K562 (cell line): Measurements from ENCODE around the gene CENPB. TPM values are rescaled to one million over a fixed set of nuclear protein-coding genes. Genes with fewer than 3 reads are reported as not detected.

Experiments
- ATAC-seq: fragments of 200-7000 bp; cut with Tn5 transposase; 3 replicates; pipeline ENCODE4 v1.9.1; 2020; ENCODE audit warnings: moderate library complexity
- BruUV-seq: library from RNA; stranded (reverse); fragments of 400-500 nt; replicated peaks from 2 replicates; lab custom pipeline; 2021; lab: Mats Ljungman, UMichigan
- CTCF ChIA-PET: fragments of 300-600 bp; formaldehyde crosslinking; extraction: SDS; loops from one replicate; lab custom pipeline; 2021; ENCODE audit warnings: low intra/inter-chr PET ratio; lab: Yijun Ruan, JAX
- POLR2A ChIA-PET: fragments of 300-600, 350-650 bp; sonication (Branson Sonifier 250); formaldehyde crosslinking; extraction: SDS; loops from one replicate; lab custom pipeline; 2021; ENCODE audit warnings: antibody characterized with exemption, inconsistent platforms; lab: Yijun Ruan, JAX
- DNase-seq, 4 experiments: peaks; one replicate each; pipeline versions ENCODE4 v3.0.0 to v3.0.0-alpha.2; 2011 to 2018; ENCODE audit warnings: low spot score in 3 of 4, mixed read lengths in 3 of 4; ENCODE audit errors: extremely low read depth in 1 of 4
- FAIRE-seq: peaks from 2 replicates; lab custom pipeline; 2011; peaks lifted over from hg19 to GRCh38; lab: Jason Lieb, UNC
- H2AFZ ChIP-seq: 2 replicates; pipeline ENCODE4 v1.6.0; 2011; ENCODE audit warnings: low read depth, low read length, control low read depth, inconsistent platforms
- H3K27ac ChIP-seq: fragments of 200-600 bp; 3 replicates; pipeline ENCODE4 v1.8.0; 2011; ENCODE audit warnings: low read depth, mild to moderate bottlenecking, control low read depth, inconsistent platforms, low read length, moderate library complexity, mixed read lengths; ENCODE audit errors: extremely low read depth
- H3K27me3 ChIP-seq, 2 experiments: fragments of 300-600 bp in 1 of 2; 2 replicates in 1 of 2; 3 replicates in 1 of 2; pipeline versions ENCODE4 v1.6.0 to v1.8.0; 2011; ENCODE audit warnings: inconsistent platforms in 2 of 2, low read length in 2 of 2, mild to moderate bottlenecking in 1 of 2, mixed read lengths in 1 of 2, moderate library complexity in 1 of 2; ENCODE audit not compliant: control insufficient read depth in 2 of 2, insufficient read depth in 2 of 2
- H3K36me3 ChIP-seq: fragments of 300-600 bp; 3 replicates; pipeline ENCODE4 v1.8.0; 2011; ENCODE audit warnings: mild to moderate bottlenecking, low read length, inconsistent platforms; ENCODE audit not compliant: control insufficient read depth, insufficient read depth
- H3K4me1 ChIP-seq, 2 experiments: fragments of 200-600 bp in 1 of 2; replicated peaks in 1 of 2; 2 replicates in 1 of 2; 3 replicates in 1 of 2; pipeline versions ENCODE4 v1.5.1 to v1.8.0; 2011; ENCODE audit warnings: inconsistent platforms in 2 of 2, low read length in 2 of 2, mild to moderate bottlenecking in 1 of 2, mixed read lengths in 1 of 2, moderate library complexity in 1 of 2; ENCODE audit not compliant: control insufficient read depth in 2 of 2, insufficient read depth in 2 of 2
- H3K4me2 ChIP-seq: 2 replicates; pipeline ENCODE4 v1.6.1; 2011; ENCODE audit warnings: low read length, control low read depth, inconsistent platforms, mixed read lengths; ENCODE audit not compliant: insufficient read depth
- H3K4me3 ChIP-seq: fragments of 200-600 bp; sonication (generic), shearing (Covaris generic); 2 replicates; pipeline ENCODE4 v1.5.1; 2016; ENCODE audit warnings: control low read depth, inconsistent platforms
- H3K79me2 ChIP-seq: fragments of 200-600 bp; 3 replicates; pipeline ENCODE4 v1.8.0; 2011; ENCODE audit warnings: low read length, inconsistent platforms; ENCODE audit not compliant: control insufficient read depth, insufficient read depth
- H3K9ac ChIP-seq, 2 experiments: 2 replicates each; pipeline versions ENCODE4 v1.6.0 to v1.6.1; 2011; ENCODE audit warnings: low read depth in 2 of 2, low read length in 2 of 2, control low read depth in 1 of 2, inconsistent platforms in 1 of 2, mild to moderate bottlenecking in 1 of 2, mixed read lengths in 1 of 2; ENCODE audit not compliant: insufficient read depth in 1 of 2
- H3K9me1 ChIP-seq: one replicate; pipeline ENCODE4 v1.6.0; 2011; ENCODE audit warnings: inconsistent platforms, mild to moderate bottlenecking, low read length, moderate library complexity; ENCODE audit not compliant: control insufficient read depth, insufficient read depth
- H3K9me3 ChIP-seq: replicated peaks from 2 replicates; pipeline ENCODE4 v1.5.1; 2011; ENCODE audit warnings: low read depth, low read length, inconsistent platforms; ENCODE audit not compliant: control insufficient read depth, insufficient read depth
- H4K20me1 ChIP-seq: replicated peaks from 2 replicates; pipeline ENCODE4 v1.6.1; 2011; ENCODE audit warnings: low read length, inconsistent platforms, mixed read lengths; ENCODE audit not compliant: control insufficient read depth, insufficient read depth
- CEBPG ChIP-seq, 3 experiments: fragments of 200-800 bp in 1 of 3; sonication (Bioruptor generic) in 1 of 3; sonication (generic) in 1 of 3; formaldehyde crosslinking in 1 of 3; IDR thresholded peaks in 2 of 3; conservative IDR thresholded peaks in 1 of 3; 2 replicates each; pipeline versions ENCODE4 v1.6.1 to v1.8.0; 2016 to 2022; ENCODE audit warnings: missing compliant biosample characterization in 2 of 3, missing genetic modification characterization in 2 of 3, mild to moderate bottlenecking in 1 of 3, missing genetic modification reagents in 1 of 3
- CSDE1 ChIP-seq, 2 experiments: fragments of 450-650 bp; IDR thresholded peaks; 2 replicates each; pipeline ENCODE4 v1.6.1; 2016; ENCODE audit warnings: mild to moderate bottlenecking in 1 of 2
- HMGN3 ChIP-seq: IDR thresholded peaks from 2 replicates; pipeline ENCODE4 v1.6.1; 2011; ENCODE audit warnings: borderline replicate concordance, low read depth, mild to moderate bottlenecking, mixed read lengths, low read length; ENCODE audit not compliant: insufficient read length; ENCODE audit errors: extremely low read depth
- MNT ChIP-seq, 2 experiments: fragments of 450-650 bp; conservative IDR thresholded peaks; 2 replicates each; pipeline ENCODE4 v1.6.1; 2017; ENCODE audit warnings: mild to moderate bottlenecking in 2 of 2, moderate library complexity in 2 of 2
- THAP12 ChIP-seq: fragments of 250-450 bp; sonication (Bioruptor Pico); IDR thresholded peaks from 2 replicates; pipeline ENCODE4 v1.9.0; 2021; ENCODE audit warnings: mild to moderate bottlenecking, inconsistent platforms
- ZNF140 ChIP-seq: fragments of 250-450 bp; sonication (Bioruptor Pico); IDR thresholded peaks from 2 replicates; pipeline ENCODE4 v1.8.0; 2021; ENCODE audit warnings: moderate library complexity, mild to moderate bottlenecking, inconsistent platforms
- ZNF184 ChIP-seq: sonication (generic); formaldehyde crosslinking; IDR thresholded peaks from 2 replicates; pipeline ENCODE4 v1.5.0; 2020; ENCODE audit warnings: missing genetic modification reagents
- ZNF217 ChIP-seq: sonication (generic); formaldehyde crosslinking; IDR thresholded peaks from 2 replicates; pipeline ENCODE4 v1.8.0; 2022; ENCODE audit warnings: mild to moderate bottlenecking, missing genetic modification reagents
- ZNF764 ChIP-seq: fragments of 250-450 bp; sonication (Bioruptor Pico); IDR thresholded peaks from 2 replicates; pipeline ENCODE4 v1.4.0; 2020; ENCODE audit warnings: low read depth, mild to moderate bottlenecking, moderate library complexity
- WGBS: fragments of 100-300 bp; shearing (Covaris generic); methylation state at CpG from one replicate; pipeline ENCODE4 v1.1.6; 2016; ENCODE audit warnings: low coverage, mixed read lengths; ENCODE audit not compliant: insufficient coverage; ENCODE audit errors: missing lambda C conversion rate; 5-methylcytosine and 5-hydroxymethylcytosine counted together
- in situ Hi-C: fragments of 300-500 bp; cut with MboI; formaldehyde crosslinking; loops from 4 replicates; pipeline ENCODE4 v1.15.0; 2018; ENCODE audit warnings: inconsistent platforms, mixed read lengths
- intact Hi-C: fragments of 100-400 bp; cut with micrococcal nuclease; formaldehyde crosslinking; loops from 2 replicates; pipeline ENCODE4 v1.14.2; 2022
- polyA plus RNA-seq, 8 experiments: library from polyadenylated mRNA; depleted of rRNA in 4 of 8; stranded (reverse) in 5 of 8; unstranded in 3 of 8; fragments of >200 nt; fragmentation: Nextera tagmentation in 2 of 8; fragmentation: Illumina TruSeq in 1 of 8; extraction: Ambion mirVana in 2 of 8; extraction: Trizol in 1 of 8; gene quantifications; 2 replicates each; pipeline versions ENCODE4 v1.2.1 to v1.2.3, GENCODE V29; 2011 to 2014; ENCODE audit warnings: inconsistent platforms in 1 of 8, missing spikeins in 1 of 8
- total RNA-seq, 7 experiments: library from RNA; depleted of rRNA in 6 of 7; stranded (reverse); fragments of >200 nt in 6 of 7; fragmentation: Illumina TruSeq in 2 of 7; extraction: Trizol in 2 of 7; gene quantifications; 2 replicates each; pipeline versions ENCODE4 v1.2.1 to v1.2.3, GENCODE V29; 2011 to 2021; ENCODE audit warnings: low replicate concordance in 1 of 7
- TF ChIP-seq, protein P1 (sequence below): sonication (generic); formaldehyde crosslinking; IDR thresholded peaks from 2 replicates; pipeline ENCODE4 v1.5.0; 2020; ENCODE audit warnings: missing genetic modification reagents
- TF ChIP-seq, protein P2 (sequence below): fragments of 450-650 bp; IDR thresholded peaks from 2 replicates; pipeline ENCODE4 v1.6.1; 2014; ENCODE audit warnings: low read depth, mild to moderate bottlenecking, moderate library complexity, borderline replicate concordance

The CENPB gene
- total and polyA plus RNA-seq, 9 of the 15 experiments (the other 6 are each of a cell fraction or from before 2014, with no cell fraction given), result 0.17 to 70.8 (median 24.9) TPM

GRCh38 chr20:3812259-3812681 lies 25.7 kb upstream of the CENPB start (continued):
- TF ChIP-seq CSDE1 (IDR thresholded peaks at IDR 0.05) (no peak), HMGN3 (no peak), CEBPG (CRISPR knock-in tag; IDR thresholded peaks at IDR 0.05) (no peak), CEBPG (tag; conservative IDR thresholded peaks at IDR 0.05 in 1 of 2, IDR thresholded peaks at IDR 0.05 in 1 of 2) (no peak), ZNF140 (no peak), ZNF764 (CRISPR knock-in tag) (no peak)

GRCh38 chr20:3811467-3812258 lies 25.1 kb upstream of the CENPB start:
- peak overlapping the region in 1 of 2 experiments; percentile 70; a peak in 2 of 4 replicates for H3K9ac ChIP-seq
- ATAC-seq (peak; percentile 71), DNase-seq (peak in 3 of 4 experiments; percentile 34 to 46 (median 43)), FAIRE-seq (no peak)
- intact Hi-C loops, result no loop called here
- no peaks in the 10 kb centered on the region for H4K20me1 ChIP-seq
- no peaks in the 10 kb centered on the region for H3K9me3 ChIP-seq
- ChIA-PET POLR2A (no interaction called here), CTCF (no interaction called here)
- no peak overlapping the region for H3K4me3 ChIP-seq
- peaks cover 6 to 12% of the 10 kb centered on the region in 2 experiments for H3K4me1 ChIP-seq
- H3K79me2 ChIP-seq, result no peaks in the 10 kb centered on the region
- BruUV-seq, result no TSS peak
- no peaks in the 10 kb centered on the region for H3K36me3 ChIP-seq
- 28% methylated on average over 18 of the region's 20 CpGs for WGBS
- in situ Hi-C loops, result no loop called here
- H3K27me3 ChIP-seq, result no peaks in the 10 kb centered on the region
- H3K9me1 ChIP-seq, result no peaks in the 10 kb centered on the region
- H2AFZ ChIP-seq, result peak overlapping the region; percentile 81
- H3K27ac ChIP-seq, result no peak overlapping the region
- peak overlapping the region; percentile 7; the same call in 1 of the 2 replicates for H3K4me2 ChIP-seq
- TF ChIP-seq MNT (conservative IDR thresholded peaks at IDR 0.05), result peak; percentile 40 to 59; a peak in 1 of 4 replicates
- TF ChIP-seq, protein P1, sequence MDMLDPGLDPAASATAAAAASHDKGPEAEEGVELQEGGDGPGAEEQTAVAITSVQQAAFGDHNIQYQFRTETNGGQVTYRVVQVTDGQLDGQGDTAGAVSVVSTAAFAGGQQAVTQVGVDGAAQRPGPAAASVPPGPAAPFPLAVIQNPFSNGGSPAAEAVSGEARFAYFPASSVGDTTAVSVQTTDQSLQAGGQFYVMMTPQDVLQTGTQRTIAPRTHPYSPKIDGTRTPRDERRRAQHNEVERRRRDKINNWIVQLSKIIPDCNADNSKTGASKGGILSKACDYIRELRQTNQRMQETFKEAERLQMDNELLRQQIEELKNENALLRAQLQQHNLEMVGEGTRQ, result peak; percentile 38; the same call in 1 of the 2 replicates
- TF ChIP-seq, protein P2, sequence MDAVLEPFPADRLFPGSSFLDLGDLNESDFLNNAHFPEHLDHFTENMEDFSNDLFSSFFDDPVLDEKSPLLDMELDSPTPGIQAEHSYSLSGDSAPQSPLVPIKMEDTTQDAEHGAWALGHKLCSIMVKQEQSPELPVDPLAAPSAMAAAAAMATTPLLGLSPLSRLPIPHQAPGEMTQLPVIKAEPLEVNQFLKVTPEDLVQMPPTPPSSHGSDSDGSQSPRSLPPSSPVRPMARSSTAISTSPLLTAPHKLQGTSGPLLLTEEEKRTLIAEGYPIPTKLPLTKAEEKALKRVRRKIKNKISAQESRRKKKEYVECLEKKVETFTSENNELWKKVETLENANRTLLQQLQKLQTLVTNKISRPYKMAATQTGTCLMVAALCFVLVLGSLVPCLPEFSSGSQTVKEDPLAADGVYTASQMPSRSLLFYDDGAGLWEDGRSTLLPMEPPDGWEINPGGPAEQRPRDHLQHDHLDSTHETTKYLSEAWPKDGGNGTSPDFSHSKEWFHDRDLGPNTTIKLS, result no peak
- no peak for TF ChIP-seq ZNF184 (CRISPR knock-in tag)
- TF ChIP-seq ZNF217 (CRISPR knock-in tag), result no peak
- no peak for TF ChIP-seq THAP12 (CRISPR knock-in tag)
